Measurements from ENCODE around the gene TTC28.

- TF ChIP-seq CTCF (IDR thresholded peaks at IDR 0.05) (no peak), POLR2A (IDR thresholded peaks at IDR 0.05) (no peak)
Observed at GRCh38 chr22:28454431-28455064, 225.1 kb downstream of the TTC28 start.

Data from sigmoid colon (tissue), 3 donors.